ENCODE results near the gene GNPTAB. TPM values are rescaled to one million over a fixed set of nuclear protein-coding genes. Genes with fewer than 3 reads are reported as not detected.

The GNPTAB gene
- total and polyA plus RNA-seq, 2 of the 13 experiments (the other 11 are each of a cell fraction or from before 2014, with no cell fraction given), result 13.6 to 19.4 TPM

DNA sequence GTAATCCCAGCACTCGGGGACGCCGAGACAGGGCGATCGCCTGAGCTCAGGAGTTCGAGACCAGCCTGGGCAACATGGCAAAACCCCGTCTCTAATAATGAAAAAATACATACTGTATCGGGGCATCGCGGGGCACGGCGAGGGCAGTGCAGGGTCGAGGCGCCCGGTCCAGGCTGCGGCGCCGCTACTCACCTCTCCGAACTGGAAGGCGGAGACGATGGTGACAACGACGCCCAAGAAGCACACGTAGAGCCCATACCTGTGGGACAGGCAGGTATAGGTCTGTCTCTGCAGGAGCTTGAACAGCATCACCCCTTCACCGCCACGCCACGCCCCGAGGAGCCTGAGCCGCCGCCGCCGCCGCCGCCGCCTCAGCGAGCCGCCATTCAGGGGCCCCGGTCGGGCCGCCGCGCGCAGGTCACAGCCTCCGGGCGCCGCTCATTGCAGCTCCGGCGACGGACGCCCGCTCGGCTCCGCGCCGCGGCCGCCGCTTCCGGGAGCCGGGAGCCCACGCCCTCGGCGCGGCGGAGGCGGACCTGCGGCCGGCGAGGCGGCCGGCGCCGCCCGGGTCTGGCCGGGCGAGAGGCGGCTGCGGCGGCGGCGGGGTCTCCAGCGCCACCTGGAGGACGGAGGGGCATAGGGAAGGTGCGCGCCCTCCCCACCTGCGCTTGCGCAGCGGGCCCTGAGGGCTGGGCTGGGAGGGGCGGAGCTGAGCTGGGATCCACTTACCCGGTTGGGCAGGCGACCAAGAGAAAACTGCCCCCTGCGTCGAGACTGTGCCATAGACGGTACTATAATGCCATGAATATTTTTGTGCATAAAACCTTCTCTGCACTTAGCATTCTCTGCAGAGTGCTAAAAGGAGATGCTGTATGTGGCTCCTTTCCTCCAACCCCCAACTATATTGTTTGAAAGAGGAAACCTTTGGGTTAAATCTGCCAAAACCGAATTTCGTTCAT lies at the start of gene GNPTAB (continued):
- TF ChIP-seq HNF4G (IDR thresholded peaks at IDR 0.05; ENCODE audit: borderline replicate concordance, low read depth, low read length), result peak; percentile 4; the same call in 1 of the 2 replicates
- TF ChIP-seq HNF4G (CRISPR knock-in tag; IDR thresholded peaks at IDR 0.05; ENCODE audit: borderline replicate concordance, low read depth), result no peak
- TF ChIP-seq RARA (CRISPR knock-in tag; IDR thresholded peaks at IDR 0.05), result no peak
- TF ChIP-seq HMG20A (CRISPR knock-in tag; IDR thresholded peaks at IDR 0.05; ENCODE audit: borderline replicate concordance), result no peak
- TF ChIP-seq ZNF274 (CRISPR knock-in tag; IDR thresholded peaks at IDR 0.05), result no peak; the same call in 1 of the 2 replicates
- TF ChIP-seq, protein P1, sequence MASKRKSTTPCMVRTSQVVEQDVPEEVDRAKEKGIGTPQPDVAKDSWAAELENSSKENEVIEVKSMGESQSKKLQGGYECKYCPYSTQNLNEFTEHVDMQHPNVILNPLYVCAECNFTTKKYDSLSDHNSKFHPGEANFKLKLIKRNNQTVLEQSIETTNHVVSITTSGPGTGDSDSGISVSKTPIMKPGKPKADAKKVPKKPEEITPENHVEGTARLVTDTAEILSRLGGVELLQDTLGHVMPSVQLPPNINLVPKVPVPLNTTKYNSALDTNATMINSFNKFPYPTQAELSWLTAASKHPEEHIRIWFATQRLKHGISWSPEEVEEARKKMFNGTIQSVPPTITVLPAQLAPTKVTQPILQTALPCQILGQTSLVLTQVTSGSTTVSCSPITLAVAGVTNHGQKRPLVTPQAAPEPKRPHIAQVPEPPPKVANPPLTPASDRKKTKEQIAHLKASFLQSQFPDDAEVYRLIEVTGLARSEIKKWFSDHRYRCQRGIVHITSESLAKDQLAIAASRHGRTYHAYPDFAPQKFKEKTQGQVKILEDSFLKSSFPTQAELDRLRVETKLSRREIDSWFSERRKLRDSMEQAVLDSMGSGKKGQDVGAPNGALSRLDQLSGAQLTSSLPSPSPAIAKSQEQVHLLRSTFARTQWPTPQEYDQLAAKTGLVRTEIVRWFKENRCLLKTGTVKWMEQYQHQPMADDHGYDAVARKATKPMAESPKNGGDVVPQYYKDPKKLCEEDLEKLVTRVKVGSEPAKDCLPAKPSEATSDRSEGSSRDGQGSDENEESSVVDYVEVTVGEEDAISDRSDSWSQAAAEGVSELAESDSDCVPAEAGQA (IDR thresholded peaks at IDR 0.05; ENCODE audit: low read depth), result peak; percentile 7; the same call in 1 of the 2 replicates
- TF ChIP-seq, protein P1 (CRISPR knock-in tag; IDR thresholded peaks at IDR 0.05; ENCODE audit: borderline replicate concordance), result no peak
- TF ChIP-seq, protein P2, sequence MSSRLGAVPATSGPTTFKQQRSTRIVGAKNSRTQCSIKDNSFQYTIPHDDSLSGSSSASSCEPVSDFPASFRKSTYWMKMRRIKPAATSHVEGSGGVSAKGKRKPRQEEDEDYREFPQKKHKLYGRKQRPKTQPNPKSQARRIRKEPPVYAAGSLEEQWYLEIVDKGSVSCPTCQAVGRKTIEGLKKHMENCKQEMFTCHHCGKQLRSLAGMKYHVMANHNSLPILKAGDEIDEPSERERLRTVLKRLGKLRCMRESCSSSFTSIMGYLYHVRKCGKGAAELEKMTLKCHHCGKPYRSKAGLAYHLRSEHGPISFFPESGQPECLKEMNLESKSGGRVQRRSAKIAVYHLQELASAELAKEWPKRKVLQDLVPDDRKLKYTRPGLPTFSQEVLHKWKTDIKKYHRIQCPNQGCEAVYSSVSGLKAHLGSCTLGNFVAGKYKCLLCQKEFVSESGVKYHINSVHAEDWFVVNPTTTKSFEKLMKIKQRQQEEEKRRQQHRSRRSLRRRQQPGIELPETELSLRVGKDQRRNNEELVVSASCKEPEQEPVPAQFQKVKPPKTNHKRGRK (CRISPR knock-in tag; IDR thresholded peaks at IDR 0.05), result no peak
- 0 out of 2 replicates have a peak, but pooled peaks have one; percentile 7 for TF ChIP-seq ZNF230 (CRISPR knock-in tag; IDR thresholded peaks at IDR 0.05)
- TF ChIP-seq SMARCC2 (IDR thresholded peaks at IDR 0.05), result no peak
- TF ChIP-seq KAT8 (CRISPR knock-in tag; IDR thresholded peaks at IDR 0.05), result no peak
- TF ChIP-seq TGIF2 (CRISPR knock-in tag; IDR thresholded peaks at IDR 0.05), result peak; percentile 59; the same call in 1 of the 2 replicates
- TF ChIP-seq SP4 (CRISPR knock-in tag; IDR thresholded peaks at IDR 0.05), result peak; percentile 40; the same call in 1 of the 2 replicates
- TF ChIP-seq ZNF766 (CRISPR knock-in tag; IDR thresholded peaks at IDR 0.05; ENCODE audit: borderline replicate concordance), result no peak; the same call in 1 of the 2 replicates
- TF ChIP-seq HDAC1 (CRISPR knock-in tag; IDR thresholded peaks at IDR 0.05), result 0 out of 2 replicates have a peak, but pooled peaks have one; percentile 42
- TF ChIP-seq, protein P3, sequence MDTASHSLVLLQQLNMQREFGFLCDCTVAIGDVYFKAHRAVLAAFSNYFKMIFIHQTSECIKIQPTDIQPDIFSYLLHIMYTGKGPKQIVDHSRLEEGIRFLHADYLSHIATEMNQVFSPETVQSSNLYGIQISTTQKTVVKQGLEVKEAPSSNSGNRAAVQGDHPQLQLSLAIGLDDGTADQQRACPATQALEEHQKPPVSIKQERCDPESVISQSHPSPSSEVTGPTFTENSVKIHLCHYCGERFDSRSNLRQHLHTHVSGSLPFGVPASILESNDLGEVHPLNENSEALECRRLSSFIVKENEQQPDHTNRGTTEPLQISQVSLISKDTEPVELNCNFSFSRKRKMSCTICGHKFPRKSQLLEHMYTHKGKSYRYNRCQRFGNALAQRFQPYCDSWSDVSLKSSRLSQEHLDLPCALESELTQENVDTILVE (CRISPR knock-in tag; IDR thresholded peaks at IDR 0.05), result no peak
- no peak for TF ChIP-seq RFX3 (CRISPR knock-in tag; IDR thresholded peaks at IDR 0.05)
- TF ChIP-seq, protein P4, sequence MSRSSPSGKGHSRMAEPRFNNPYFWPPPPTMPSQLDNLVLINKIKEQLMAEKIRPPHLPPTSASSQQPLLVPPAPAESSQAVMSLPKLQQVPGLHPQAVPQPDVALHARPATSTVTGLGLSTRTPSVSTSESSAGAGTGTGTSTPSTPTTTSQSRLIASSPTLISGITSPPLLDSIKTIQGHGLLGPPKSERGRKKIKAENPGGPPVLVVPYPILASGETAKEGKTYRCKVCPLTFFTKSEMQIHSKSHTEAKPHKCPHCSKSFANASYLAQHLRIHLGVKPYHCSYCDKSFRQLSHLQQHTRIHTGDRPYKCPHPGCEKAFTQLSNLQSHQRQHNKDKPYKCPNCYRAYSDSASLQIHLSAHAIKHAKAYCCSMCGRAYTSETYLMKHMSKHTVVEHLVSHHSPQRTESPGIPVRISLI (CRISPR knock-in tag; IDR thresholded peaks at IDR 0.05; ENCODE audit: borderline replicate concordance), result no peak
